GM06990 (cell line): ENCODE measurements around the gene PSMD10.
A peak's percentile ranks its signal among the peaks of the same experiment; 100 is the strongest.

Experiments
- DNase-seq: peaks from one replicate; pipeline ENCODE4 v3.0.0-alpha.2; 2011; ENCODE audit not compliant: insufficient read length; ENCODE audit errors: extremely low read depth
- H3K27me3 ChIP-seq: replicated peaks from 2 replicates; pipeline ENCODE4 v1.6.0; 2011; ENCODE audit warnings: low read length; ENCODE audit not compliant: control insufficient read depth, insufficient read depth
- H3K36me3 ChIP-seq: 2 replicates; pipeline ENCODE4 v1.5.1; 2011; ENCODE audit warnings: low read length; ENCODE audit not compliant: control insufficient read depth, insufficient read depth
- H3K4me3 ChIP-seq: replicated peaks from 2 replicates; pipeline ENCODE4 v1.5.1; 2011; ENCODE audit warnings: low read depth, mild to moderate bottlenecking, control low read depth, low read length
- TF ChIP-seq, protein P1 (sequence below): IDR thresholded peaks from 2 replicates; pipeline ENCODE4 v1.5.1; 2011; ENCODE audit warnings: low read length, control low read depth, mild to moderate bottlenecking, inconsistent platforms; ENCODE audit not compliant: insufficient read depth, poor library complexity, severe bottlenecking

Gene PSMD10

DNA sequence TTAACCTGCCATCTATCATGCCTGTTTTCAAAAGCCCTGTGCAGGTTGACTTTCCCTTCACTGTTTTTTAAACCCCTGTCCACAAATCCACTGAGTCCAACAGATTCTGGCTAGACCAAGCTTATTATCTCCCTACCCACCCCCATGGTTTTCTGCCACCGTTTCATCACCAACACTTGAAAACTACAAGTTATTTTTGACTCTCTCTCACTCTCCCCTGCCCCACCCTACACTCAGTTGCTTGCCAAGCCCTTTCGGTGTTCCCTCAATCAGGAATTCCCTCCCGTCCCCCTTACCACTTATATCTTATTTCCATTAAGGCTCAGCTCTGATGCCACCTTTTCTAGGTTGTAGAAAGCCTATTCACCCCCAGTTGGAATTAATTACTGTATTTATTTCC, 29.9 kb upstream of the PSMD10 start:
- no peaks in the 10 kb centered on the region for H3K36me3 ChIP-seq
- no peaks in the 10 kb centered on the region for H3K27me3 ChIP-seq
- H3K4me3 ChIP-seq = no peak overlapping the region
- TF ChIP-seq, protein P1, sequence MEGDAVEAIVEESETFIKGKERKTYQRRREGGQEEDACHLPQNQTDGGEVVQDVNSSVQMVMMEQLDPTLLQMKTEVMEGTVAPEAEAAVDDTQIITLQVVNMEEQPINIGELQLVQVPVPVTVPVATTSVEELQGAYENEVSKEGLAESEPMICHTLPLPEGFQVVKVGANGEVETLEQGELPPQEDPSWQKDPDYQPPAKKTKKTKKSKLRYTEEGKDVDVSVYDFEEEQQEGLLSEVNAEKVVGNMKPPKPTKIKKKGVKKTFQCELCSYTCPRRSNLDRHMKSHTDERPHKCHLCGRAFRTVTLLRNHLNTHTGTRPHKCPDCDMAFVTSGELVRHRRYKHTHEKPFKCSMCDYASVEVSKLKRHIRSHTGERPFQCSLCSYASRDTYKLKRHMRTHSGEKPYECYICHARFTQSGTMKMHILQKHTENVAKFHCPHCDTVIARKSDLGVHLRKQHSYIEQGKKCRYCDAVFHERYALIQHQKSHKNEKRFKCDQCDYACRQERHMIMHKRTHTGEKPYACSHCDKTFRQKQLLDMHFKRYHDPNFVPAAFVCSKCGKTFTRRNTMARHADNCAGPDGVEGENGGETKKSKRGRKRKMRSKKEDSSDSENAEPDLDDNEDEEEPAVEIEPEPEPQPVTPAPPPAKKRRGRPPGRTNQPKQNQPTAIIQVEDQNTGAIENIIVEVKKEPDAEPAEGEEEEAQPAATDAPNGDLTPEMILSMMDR = no peak
- no peak for DNase-seq

DNA sequence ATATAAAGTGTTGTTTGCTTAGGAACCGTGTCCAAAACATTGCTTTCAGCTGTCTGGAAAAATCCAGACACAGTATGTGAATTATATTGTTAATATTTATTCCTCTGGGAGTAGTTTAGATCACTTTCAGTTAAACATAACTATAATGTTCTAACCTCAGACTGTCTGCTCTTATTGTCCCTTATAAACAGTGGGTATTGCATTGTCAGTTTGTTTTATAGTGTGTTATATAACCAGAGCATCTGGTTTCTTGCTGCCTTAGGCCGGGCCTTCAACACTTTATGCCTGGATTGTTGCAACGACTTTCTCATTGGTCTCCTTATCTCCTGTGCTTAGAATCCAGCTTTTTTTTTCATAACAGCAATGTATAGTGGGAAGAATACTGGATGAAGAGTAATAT, 26.6 kb upstream of the PSMD10 start:
- Histone ChIP-seq H3K36me3 (no peaks in the 10 kb centered on the region), H3K27me3 (no peaks in the 10 kb centered on the region), H3K4me3 (no peak overlapping the region)
- TF ChIP-seq, protein P1 = no peak
- no peak for DNase-seq

DNA sequence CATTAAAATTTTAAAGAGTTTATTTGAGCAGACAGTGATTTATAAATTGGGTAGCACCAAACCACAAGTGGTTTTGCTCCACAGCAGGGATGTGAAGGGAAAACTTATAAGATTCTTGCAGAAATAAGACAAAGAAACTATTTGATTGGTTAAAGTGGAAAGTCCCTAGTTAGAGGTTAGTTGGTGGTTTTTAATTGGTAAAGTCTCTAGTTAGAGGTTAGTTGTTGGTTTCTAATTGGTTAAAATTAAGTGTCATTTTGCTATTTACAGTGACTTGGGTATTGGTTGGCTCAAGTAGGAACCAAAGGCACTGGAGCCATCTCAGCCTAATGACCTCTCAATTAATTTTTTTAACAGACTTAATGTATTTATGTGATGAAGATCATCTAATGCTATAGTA, 23.2 kb upstream of the PSMD10 start:
- H3K36me3 ChIP-seq = no peaks in the 10 kb centered on the region
- H3K4me3 ChIP-seq = no peak overlapping the region
- H3K27me3 ChIP-seq = no peaks in the 10 kb centered on the region
- TF ChIP-seq, protein P1 = no peak
- no peak for DNase-seq

DNA sequence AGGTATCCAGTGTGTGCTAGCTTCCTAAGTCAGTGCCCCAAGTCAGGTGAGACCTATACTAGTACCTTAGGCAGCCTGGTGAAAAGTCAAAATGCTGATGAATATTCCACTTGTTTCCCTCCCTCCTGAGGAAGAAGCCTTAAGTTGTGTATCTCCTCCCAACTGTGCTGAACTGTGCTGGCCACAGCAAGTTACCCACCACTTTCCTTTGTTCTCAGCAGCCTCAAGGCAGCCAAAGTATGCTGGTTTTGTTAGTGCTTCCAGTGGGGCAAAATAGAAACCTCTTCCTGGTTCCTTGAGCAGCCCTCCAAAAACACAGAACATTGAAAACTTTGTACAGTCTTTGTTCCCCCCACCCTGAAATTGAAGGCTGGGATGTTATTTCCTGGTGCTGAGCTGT, 14.1 kb upstream of the PSMD10 start:
- H3K4me3 ChIP-seq = no peak overlapping the region
- H3K36me3 ChIP-seq = no peaks in the 10 kb centered on the region
- TF ChIP-seq, protein P1 = no peak
- DNase-seq = no peak
- H3K27me3 ChIP-seq = no peaks in the 10 kb centered on the region

DNA sequence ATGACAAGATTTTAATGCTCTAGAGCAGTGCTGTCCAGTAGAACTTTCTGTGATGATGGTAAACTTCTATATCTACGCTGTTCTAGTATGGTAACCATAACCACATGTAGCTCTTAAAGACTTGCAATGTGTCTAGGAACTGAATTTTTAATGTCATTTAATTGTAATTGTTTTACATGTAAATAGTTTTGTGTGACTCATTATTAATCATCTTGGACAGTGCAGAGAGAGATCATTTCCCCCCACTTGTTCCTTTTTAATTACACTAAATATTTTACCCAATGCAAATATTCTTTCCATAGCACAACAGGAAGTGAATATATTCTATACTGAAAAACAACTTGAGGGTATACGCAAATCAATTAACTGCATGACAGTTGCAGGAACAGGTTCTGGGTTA, 6.0 kb upstream of the PSMD10 start:
- no peaks in the 10 kb centered on the region for H3K36me3 ChIP-seq
- no peaks in the 10 kb centered on the region for H3K27me3 ChIP-seq
- no peak for DNase-seq
- TF ChIP-seq, protein P1 = no peak
- H3K4me3 ChIP-seq = no peak overlapping the region

DNA sequence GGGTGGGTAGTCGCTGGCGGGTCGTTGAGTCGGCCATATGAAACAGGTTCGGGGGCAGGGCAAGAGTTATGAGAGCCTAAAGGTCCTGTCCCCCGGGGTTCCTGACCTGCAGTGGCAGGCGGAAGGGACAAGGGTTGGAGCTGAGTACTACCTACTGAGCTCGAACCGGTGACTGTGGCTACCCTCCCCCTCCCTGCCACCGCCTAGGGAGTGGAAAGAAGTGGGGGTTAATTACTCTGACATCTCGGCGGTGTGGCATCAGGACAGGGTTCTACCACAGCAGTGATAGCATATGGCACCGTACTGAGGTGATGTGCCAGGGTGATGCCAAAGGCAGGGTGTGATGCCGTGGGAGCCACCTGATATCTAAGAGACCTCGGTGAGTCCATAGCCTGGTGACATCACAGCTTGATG, 543 bp upstream of the PSMD10 start:
- Histone ChIP-seq H3K4me3 (peak overlapping the region; percentile 77), H3K36me3 (no peaks in the 10 kb centered on the region), H3K27me3 (no peaks in the 10 kb centered on the region)
- DNase-seq = no peak
- TF ChIP-seq, protein P1 = no peak
